ENCODE measurements around the gene CABP5. TPM values are rescaled to one million over a fixed set of nuclear protein-coding genes. Genes with fewer than 3 reads are reported as not detected.

CABP5 gene
- total RNA-seq, 1 experiment from 2014 or later: not detected

DNA sequence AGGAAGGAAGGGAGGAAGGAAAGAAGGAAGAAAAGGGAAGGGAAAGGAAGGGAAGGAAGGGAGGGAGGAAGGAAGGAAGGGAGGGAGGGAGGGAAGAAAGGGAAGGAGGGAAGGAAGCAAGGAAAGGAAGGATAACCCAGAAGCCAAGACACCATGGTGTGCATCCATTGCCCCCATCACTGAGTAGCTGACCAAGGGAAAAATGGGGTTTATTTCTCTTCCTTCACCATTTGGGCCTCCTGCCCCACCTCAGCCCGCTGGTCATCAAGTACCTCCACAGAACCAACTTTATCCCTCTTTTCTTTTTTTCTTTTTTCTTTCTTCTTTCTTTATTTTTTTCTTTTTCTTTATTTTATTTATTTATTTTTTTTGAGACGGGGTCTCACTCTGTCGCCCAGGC lies 20.4 kb downstream of the CABP5 start:
- Histone ChIP-seq H3K4me3 (ENCODE audit: low read depth, low read length) (no peak overlapping the region), H3K4me1 (no peaks in the 10 kb centered on the region), H3K9me3 (no peaks in the 10 kb centered on the region), H3K27me3 (replicated peaks; ENCODE audit: control insufficient read depth, insufficient read depth, low read length) (peaks cover 2% of the 10 kb centered on the region), H3K36me3 (ENCODE audit: control insufficient read depth, insufficient read depth, low read length) (no peaks in the 10 kb centered on the region)
- ChIA-PET CTCF (no interaction called here), POLR2A (no interaction called here)
- Mint-ChIP-seq H3K27ac (ENCODE audit: unreplicated experiment) (no peak overlapping the region), H3K9me3 (ENCODE audit: unreplicated experiment) (no peaks in the 10 kb centered on the region), H3K36me3 (ENCODE audit: insufficient read depth, unreplicated experiment) (no peaks in the 10 kb centered on the region), H3K4me3 (ENCODE audit: unreplicated experiment) (no peak overlapping the region), H3K27me3 (ENCODE audit: insufficient read depth, unreplicated experiment) (peaks cover 30% of the 10 kb centered on the region), H3K4me1 (ENCODE audit: low read depth, unreplicated experiment) (no peaks in the 10 kb centered on the region)
- intact Hi-C loops (cut with micrococcal nuclease; ENCODE audit: unreplicated experiment): no loop called here
- TF ChIP-seq, protein P1, sequence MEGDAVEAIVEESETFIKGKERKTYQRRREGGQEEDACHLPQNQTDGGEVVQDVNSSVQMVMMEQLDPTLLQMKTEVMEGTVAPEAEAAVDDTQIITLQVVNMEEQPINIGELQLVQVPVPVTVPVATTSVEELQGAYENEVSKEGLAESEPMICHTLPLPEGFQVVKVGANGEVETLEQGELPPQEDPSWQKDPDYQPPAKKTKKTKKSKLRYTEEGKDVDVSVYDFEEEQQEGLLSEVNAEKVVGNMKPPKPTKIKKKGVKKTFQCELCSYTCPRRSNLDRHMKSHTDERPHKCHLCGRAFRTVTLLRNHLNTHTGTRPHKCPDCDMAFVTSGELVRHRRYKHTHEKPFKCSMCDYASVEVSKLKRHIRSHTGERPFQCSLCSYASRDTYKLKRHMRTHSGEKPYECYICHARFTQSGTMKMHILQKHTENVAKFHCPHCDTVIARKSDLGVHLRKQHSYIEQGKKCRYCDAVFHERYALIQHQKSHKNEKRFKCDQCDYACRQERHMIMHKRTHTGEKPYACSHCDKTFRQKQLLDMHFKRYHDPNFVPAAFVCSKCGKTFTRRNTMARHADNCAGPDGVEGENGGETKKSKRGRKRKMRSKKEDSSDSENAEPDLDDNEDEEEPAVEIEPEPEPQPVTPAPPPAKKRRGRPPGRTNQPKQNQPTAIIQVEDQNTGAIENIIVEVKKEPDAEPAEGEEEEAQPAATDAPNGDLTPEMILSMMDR (IDR thresholded peaks at IDR 0.05; ENCODE audit: insufficient read depth in 1 of 2, low read depth in 1 of 2, low read length in 1 of 2, severe bottlenecking in 1 of 2, unreplicated experiment in 1 of 2): no peak
- BruUV-seq (replicated peaks): no TSS peak
- no peak for DNase-seq

DNA sequence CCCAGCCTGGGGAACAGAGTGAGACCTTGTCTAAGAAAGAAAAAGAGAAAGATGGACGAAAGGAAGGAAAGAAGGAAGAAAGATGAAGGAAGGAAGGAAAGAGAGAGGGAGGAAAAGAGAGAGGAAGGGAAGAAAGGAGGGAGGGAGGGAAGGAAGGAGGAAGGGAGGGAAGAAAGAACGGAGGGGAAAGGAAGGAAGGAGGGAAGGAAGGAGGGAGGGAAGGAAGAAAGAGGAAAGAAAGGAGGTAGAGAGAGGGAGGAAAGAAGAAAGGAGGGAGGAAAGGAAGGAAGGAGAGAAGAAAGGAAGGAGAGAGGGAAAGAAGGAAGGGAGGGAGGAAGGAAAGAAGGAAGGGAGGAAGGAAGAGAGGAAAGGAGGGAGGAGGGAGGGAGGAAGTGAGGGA lies 20.9 kb downstream of the CABP5 start:
- H3K4me1 Mint-ChIP-seq (ENCODE audit: low read depth, unreplicated experiment): no peaks in the 10 kb centered on the region
- no peak for DNase-seq
- no peaks in the 10 kb centered on the region for H3K36me3 Mint-ChIP-seq (ENCODE audit: insufficient read depth, unreplicated experiment)
- POLR2A ChIA-PET: no interaction called here
- Histone ChIP-seq H3K36me3 (ENCODE audit: control insufficient read depth, insufficient read depth, low read length) (no peaks in the 10 kb centered on the region), H3K4me3 (ENCODE audit: low read depth, low read length) (no peak overlapping the region), H3K27me3 (replicated peaks; ENCODE audit: control insufficient read depth, insufficient read depth, low read length) (peaks cover 2% of the 10 kb centered on the region), H3K9me3 (no peaks in the 10 kb centered on the region), H3K4me1 (no peaks in the 10 kb centered on the region)
- no peak overlapping the region for H3K4me3 Mint-ChIP-seq (ENCODE audit: unreplicated experiment)
- H3K27me3 Mint-ChIP-seq (ENCODE audit: insufficient read depth, unreplicated experiment): peaks cover 29% of the 10 kb centered on the region
- H3K9me3 Mint-ChIP-seq (ENCODE audit: unreplicated experiment): no peaks in the 10 kb centered on the region
- CTCF ChIA-PET: no interaction called here
- TF ChIP-seq, protein P1 (IDR thresholded peaks at IDR 0.05; ENCODE audit: insufficient read depth in 1 of 2, low read depth in 1 of 2, low read length in 1 of 2, severe bottlenecking in 1 of 2, unreplicated experiment in 1 of 2): no peak
- H3K27ac Mint-ChIP-seq (ENCODE audit: unreplicated experiment): no peak overlapping the region
- no TSS peak for BruUV-seq (replicated peaks)
- intact Hi-C loops (cut with micrococcal nuclease; ENCODE audit: unreplicated experiment): no loop called here

DNA sequence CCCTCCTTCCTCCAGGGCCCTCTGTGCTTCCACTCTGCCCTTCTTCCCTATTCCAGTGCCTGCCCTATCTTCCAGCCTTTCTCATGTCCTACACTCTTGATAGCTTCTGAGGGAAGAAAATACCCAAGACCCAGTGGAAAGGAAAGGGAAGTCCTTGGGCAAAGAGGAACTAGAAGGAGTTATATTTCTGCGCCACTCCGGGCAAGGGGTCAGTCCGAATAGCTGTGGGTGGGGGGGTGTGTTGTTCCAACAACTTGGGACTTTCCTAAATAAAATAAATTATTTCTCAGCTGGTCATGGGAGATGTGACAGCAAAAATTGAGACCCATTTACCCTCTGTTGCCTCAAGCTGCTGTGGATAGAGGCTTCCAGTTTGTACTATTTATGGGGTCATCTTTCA lies 23.2 kb downstream of the CABP5 start:
- ChIA-PET POLR2A (no interaction called here), CTCF (interaction anchor here (0.6 kb wide), 1 partner anchor 56 kb away, joined by 3 read pairs; no protein-coding TSS in a partner anchor)
- no peaks in the 10 kb centered on the region for H3K36me3 ChIP-seq (ENCODE audit: control insufficient read depth, insufficient read depth, low read length)
- H3K9me3 ChIP-seq: no peaks in the 10 kb centered on the region
- Mint-ChIP-seq H3K27me3 (ENCODE audit: insufficient read depth, unreplicated experiment) (peaks cover 29% of the 10 kb centered on the region), H3K4me3 (ENCODE audit: unreplicated experiment) (no peak overlapping the region), H3K4me1 (ENCODE audit: low read depth, unreplicated experiment) (no peaks in the 10 kb centered on the region), H3K9me3 (ENCODE audit: unreplicated experiment) (no peaks in the 10 kb centered on the region), H3K36me3 (ENCODE audit: insufficient read depth, unreplicated experiment) (no peaks in the 10 kb centered on the region), H3K27ac (ENCODE audit: unreplicated experiment) (no peak overlapping the region)
- DNase-seq: no peak
- BruUV-seq (replicated peaks): no TSS peak
- H3K4me1 ChIP-seq: no peaks in the 10 kb centered on the region
- no peak overlapping the region for H3K4me3 ChIP-seq (ENCODE audit: low read depth, low read length)
- intact Hi-C loops (cut with micrococcal nuclease; ENCODE audit: unreplicated experiment): no loop called here
- TF ChIP-seq, protein P1 (IDR thresholded peaks at IDR 0.05; ENCODE audit: insufficient read depth in 1 of 2, low read depth in 1 of 2, low read length in 1 of 2, severe bottlenecking in 1 of 2, unreplicated experiment in 1 of 2): no peak
- peaks cover 2% of the 10 kb centered on the region for H3K27me3 ChIP-seq (replicated peaks; ENCODE audit: control insufficient read depth, insufficient read depth, low read length)

Measured in Caco-2 (cell line).